T1000 (cell line): ENCODE measurements around the gene TWNK.
"Not testable (repeated sequence)": the region's sequence is repeated elsewhere in the genome, so short reads cannot be mapped to it uniquely, and the experiment has no call there.

Experiments used
- DNase-seq: peaks from one replicate; lab custom pipeline; 2025; ENCODE audit warnings: mixed read lengths; lab: John Stamatoyannopoulos, UW

The TWNK gene

GRCh38 chr10:100972904-100973535 lies 14.3 kb upstream of the TWNK start:
- no peak for DNase-seq

GRCh38 chr10:100975397-100975796 lies 11.9 kb upstream of the TWNK start:
- not testable (repeated sequence) for DNase-seq

DNA sequence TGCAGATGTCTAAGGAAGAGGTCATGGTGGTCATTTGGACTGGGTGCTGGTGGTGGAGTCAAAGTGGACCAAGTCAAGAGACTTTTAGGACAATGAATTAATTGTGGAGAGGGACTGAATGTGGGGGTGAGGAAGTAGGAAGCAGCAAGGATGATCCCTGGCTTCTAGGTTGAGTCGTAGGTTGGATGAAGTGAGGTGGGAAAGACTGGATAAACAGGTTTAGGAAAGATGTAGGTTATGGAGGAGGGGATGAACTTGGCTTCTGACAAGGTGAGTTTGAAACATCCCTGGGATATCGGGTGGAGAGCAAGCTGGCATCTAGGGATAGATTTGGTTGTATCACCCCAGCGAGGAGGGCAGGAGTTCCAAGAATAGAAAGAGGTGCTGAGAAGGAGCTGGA lies 10.4 kb upstream of the TWNK start:
- no peak for DNase-seq

GRCh38 chr10:100977436-100977835 lies 9.9 kb upstream of the TWNK start:
- no peak for DNase-seq

GRCh38 chr10:100978121-100978900 lies 9.0 kb upstream of the TWNK start:
- DNase-seq: no peak

DNA sequence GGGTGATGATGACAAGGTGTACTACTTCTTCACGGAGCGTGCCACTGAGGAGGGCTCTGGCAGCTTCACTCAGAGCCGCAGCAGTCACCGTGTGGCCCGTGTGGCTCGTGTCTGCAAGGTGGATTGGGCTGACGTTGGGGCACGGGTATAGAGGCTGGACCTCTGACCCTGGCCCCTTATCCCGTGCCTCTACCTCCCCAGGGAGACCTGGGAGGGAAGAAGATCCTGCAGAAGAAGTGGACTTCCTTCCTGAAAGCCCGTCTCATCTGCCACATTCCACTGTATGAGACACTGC lies 8.5 kb upstream of the TWNK start:
- DNase-seq: no peak

- DNase-seq: no peak
These were observed 7.5 kb upstream of the TWNK start for GRCh38 chr10:100979791-100980272.

- no peak for DNase-seq
These were observed 7.0 kb upstream of the TWNK start for GRCh38 chr10:100980311-100980710.

DNA sequence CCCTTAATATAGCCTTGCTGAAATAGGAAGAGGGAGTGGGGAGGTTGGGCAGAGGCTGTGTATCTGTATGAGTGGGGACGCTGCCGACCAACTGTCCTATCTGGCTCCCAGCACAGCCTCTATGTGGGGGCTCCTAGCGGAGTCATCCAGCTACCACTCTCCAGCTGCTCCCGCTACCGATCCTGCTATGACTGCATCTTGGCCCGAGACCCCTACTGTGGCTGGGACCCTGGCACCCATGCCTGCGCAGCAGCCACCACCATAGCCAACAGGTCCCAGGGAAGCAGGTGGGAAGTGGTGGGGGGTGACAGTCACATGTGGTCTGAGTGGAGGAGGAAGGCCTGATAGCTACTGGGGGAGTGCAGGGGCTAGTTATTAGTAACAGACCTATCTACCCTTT lies 6.6 kb upstream of the TWNK start:
- no peak for DNase-seq

- no peak for DNase-seq
These were observed 6.1 kb upstream of the TWNK start for GRCh38 chr10:100981178-100981772.

DNA sequence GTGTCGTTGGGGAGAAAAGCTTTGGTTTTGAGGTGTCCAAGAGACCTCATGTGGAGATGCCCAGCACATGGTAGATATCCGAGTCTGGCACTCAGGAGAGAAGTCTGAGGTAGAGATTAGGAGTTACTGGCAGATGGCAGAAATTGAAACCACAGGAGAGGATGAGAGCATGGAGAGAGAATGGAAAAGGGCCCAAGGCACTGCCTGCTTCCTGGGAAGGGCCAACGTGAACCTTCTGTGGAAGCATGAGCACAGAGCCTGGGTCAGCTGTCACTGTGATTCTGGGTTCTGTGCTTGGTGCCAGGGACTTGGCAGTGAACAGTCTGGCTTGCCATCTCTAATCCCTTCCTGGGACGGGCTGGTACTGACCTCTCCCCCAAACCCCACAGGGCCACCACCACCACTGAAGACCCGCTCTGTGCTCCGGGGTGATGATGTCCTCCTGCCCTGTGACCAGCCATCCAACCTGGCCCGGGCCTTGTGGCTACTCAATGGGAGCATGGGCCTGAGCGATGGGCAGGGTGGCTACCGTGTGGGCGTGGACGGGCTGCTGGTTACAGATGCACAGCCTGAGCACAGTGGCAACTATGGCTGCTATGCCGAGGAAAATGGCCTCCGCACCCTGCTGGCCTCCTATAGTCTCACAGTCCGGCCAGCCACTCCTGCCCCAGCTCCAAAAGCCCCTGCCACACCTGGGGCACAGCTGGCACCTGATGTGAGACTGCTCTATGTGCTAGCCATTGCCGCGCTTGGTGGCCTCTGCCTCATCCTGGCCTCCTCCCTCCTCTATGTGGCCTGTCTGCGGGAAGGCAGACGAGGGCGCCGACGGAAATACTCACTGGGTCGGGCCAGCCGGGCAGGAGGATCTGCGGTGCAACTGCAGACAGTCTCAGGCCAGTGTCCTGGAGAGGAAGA lies 4.2 kb upstream of the TWNK start:
- DNase-seq: no peak

DNA sequence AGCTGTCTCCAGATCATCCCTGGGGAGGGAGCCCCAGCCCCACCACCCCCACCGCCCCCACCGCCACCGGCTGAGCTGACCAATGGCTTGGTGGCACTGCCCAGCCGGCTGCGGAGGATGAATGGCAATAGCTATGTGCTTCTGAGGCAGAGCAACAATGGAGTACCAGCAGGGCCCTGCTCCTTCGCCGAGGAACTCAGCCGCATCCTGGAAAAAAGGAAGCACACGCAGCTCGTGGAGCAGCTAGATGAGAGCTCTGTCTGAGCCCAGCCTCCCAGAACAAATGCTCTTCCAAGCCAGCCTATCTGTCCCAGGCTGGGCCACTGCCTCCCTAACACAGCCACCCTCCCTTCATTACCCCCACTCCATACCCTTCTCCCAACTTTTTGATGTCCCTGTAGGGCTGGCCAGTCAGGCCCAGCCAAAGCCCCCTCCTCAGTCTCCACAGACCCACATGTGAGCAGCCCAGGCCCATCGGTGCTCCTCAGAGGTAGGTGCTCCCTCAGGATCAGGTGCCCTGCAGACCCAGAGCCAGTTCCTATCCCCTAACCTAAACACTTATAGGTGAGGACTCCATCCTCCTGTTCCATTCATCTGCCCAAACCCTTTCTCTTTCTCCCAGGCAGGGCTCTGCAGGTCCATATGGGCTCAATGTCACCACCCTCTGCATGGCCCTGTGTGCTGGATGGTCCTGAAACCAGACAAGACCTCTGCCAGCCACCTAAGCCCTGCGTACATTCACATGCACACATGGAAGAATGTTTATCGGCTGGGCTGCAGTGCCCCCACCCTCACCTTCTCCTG lies 3.3 kb upstream of the TWNK start:
- no peak for DNase-seq

- no peak for DNase-seq
These were observed 2.6 kb upstream of the TWNK start for GRCh38 chr10:100984672-100985177.

- DNase-seq: no peak
These were observed 2.0 kb upstream of the TWNK start for GRCh38 chr10:100985336-100985735.

GRCh38 chr10:100986623-100986951 lies 756 bp upstream of the TWNK start:
- DNase-seq: no peak

DNA sequence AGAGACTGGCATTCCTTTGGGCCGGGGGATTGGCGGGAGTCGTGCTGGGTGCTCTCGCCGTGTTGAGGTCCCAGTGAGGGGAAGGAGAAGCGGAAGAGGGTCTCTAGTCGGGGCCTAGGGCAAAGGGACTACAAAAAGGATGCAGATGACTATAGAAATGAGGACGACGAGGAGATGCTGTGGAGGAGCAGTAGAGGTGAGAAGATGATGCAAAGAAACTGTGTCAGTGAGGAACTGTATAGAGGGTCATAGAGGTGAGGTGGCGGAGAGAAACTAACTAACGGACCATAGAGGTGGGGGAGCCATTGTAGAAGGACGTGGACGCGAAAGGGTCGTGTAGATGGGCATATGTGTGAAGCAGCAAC lies 324 bp downstream of the TWNK start:
- no peak for DNase-seq

DNA sequence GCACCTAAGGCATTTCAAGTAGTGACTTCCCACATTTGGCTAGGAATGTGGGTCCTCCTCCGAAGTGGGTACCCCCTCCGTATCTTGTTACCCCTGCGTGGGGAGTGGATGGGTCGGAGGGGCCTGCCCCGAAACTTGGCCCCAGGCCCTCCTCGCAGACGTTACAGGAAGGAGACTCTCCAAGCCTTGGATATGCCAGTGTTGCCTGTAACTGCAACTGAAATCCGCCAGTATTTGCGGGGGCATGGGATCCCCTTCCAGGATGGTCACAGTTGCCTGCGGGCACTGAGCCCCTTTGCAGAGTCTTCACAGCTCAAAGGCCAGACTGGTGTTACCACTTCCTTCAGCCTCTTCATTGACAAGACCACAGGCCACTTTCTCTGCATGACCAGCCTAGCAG lies 823 bp downstream of the TWNK start:
- no peak for DNase-seq

DNA sequence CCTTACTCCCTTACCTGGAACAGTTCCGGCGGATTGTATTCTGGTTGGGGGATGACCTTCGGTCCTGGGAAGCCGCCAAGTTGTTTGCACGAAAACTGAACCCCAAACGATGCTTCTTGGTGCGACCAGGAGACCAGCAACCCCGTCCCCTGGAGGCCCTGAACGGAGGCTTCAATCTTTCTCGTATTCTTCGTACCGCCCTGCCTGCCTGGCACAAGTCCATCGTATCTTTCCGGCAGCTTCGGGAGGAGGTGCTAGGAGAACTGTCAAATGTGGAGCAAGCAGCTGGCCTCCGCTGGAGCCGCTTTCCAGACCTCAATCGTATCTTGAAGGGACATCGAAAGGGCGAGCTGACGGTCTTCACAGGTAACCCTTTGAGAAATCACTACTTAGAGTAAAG lies 1.7 kb downstream of the TWNK start:
- DNase-seq: no peak

DNA sequence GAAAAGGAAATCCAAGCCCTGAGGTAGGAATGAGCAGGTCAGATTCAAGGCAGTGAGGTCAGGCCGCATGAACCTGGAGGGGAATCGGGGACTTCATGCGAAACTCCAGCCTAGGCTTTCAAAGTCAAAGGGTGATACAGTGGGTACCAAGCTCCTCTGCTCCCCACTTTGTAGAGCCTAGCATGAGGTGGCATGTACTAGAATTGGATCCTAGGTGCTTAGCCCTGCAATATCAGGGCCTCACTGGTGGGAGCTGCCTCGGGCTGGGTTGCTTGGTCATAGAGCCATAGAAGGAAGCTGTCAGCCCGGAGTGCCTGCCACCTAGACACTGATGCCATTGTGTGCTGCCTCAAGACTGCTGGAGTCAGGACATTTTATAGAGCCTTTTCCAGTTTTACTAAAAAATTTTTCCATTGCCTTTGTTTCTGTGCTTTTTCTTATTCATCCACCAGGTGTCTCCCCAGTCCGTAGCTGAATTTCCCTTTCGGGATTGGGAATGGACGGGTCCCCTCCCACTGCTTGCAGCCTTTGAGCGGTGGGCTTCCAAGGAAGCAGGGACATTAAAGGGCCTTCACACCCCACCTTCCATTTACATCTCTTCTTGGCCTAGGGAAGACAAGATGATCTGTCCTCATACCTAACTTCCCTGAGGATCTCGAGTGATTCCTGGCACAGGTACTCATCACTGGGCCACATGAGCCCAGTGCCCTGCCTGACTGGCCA lies 6.8 kb downstream of the TWNK start:
- DNase-seq: no peak

GRCh38 chr10:100995181-100995580 lies 7.8 kb downstream of the TWNK start:
- no peak for DNase-seq
